ENCODE data around the gene SLC45A2.
"Not testable (repeated sequence)": the region's sequence is repeated elsewhere in the genome, so short reads cannot be mapped to it uniquely, and the experiment has no call there.

Gene SLC45A2

DNA sequence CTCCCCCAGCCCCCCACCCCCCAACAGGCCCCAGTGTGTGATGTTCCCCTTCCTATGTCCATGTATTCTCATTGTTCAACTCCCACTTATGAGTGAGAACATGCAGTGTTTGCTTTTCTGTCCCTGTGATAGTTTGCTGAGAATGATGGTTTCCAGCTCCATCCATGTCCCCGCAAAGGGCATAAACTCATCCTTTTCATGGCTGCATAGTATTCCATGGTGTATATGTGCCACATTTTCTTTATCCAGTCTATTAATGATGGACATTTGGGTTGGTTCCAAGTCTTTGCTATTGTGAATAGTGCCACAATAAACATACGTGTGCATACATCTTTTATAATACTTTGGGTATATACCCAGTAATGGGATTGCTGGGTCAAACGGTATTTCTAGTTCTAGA is 69.6 kb downstream of the SLC45A2 start:
- DNase-seq, result not testable (repeated sequence)

DNA sequence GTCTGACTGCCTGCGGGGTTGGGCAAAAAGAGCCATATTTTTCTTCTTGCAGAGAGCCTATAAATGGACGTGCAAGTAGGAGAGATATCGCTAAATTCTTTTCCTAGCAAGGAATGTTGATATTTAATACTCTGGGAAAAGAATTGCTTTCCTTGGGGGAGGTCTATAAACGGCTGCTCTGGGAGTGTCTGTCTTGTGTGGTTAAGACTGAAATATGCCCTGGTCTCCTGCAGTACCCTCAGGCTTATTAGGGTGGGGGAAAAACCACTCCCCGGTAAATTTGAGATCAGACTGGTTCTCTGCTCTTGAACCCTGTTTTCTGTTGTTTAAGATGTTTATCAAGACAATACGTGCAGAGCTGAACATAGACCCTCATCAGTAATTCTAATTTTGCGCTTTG is 78.2 kb downstream of the SLC45A2 start:
- not testable (repeated sequence) for DNase-seq

DNA sequence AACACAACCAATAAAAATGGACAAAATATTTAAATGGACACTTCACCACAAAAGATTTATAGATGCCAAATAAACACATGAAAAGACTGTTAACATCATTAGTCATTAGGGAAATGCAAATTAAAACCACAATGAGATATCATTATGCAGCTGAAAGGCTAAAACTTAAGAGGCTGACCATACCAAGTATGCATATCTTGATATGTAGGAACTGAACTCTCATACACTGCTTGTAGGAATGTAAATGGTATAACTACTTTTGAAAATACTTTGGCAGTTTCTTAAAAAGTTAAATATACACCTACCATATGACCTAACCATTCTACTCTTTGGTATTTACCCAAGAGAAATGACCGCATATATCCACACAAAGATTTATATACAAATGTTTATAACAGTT is 79.1 kb downstream of the SLC45A2 start:
- no peak for DNase-seq

DNA sequence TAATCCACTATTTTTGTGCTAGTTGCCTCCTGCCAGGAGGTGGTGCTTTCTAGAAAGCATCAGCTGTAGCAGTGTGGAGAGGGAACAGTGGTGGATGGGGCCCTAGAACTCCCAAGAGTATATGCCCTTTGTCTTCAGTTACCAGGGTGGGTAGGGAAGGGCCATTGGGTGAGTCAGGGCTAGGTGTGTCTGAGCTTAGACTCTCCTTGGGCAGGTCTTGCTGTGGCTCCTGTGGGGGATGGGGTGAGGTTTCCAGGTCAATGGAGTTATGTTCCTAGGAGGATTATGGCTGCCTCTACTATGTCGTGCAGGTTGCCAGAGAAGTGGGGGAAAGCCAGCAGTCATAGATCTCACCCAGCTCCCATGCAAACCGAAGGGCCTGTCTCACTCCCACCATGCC is 81.4 kb downstream of the SLC45A2 start:
- no peak for DNase-seq

DNA sequence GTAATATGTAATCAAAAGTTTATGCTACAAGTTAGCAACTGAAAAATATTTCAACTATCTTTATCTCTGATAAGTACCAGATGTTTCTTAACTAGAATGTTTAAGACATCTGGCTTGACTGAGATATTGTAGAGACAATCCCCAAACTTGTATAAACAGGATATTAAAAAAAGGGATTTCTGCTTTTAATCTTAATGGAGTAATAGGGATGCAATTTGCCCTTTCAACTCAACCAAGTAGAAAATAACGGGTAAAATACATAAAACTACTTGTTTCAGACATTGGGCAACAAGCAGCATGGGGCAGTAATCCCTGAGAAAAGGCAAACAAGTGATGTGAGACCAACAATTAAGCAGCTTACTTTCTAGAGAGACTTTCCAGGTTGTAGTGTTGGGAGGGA is 83.3 kb downstream of the SLC45A2 start:
- DNase-seq, result no peak
